BE2C (cell line): ENCODE results near the gene MBD5.

Experiments used
- DNase-seq: peaks from one replicate; pipeline ENCODE4 v3.0.0-alpha.2; 2020
- H3K27me3 ChIP-seq: fragments of 250-450 bp; sonication (Bioruptor Pico); 2 replicates; pipeline ENCODE4 v1.5.1; 2020; ENCODE audit warnings: mild to moderate bottlenecking
- H3K36me3 ChIP-seq: fragments of 250-450 bp; sonication (Bioruptor Pico); 2 replicates; pipeline ENCODE4 v1.5.1; 2020; ENCODE audit warnings: mild to moderate bottlenecking
- H3K4me1 ChIP-seq: fragments of 250-450 bp; sonication (Bioruptor Pico); 2 replicates; pipeline ENCODE4 v1.5.1; 2020
- H3K4me3 ChIP-seq: 2 replicates; pipeline ENCODE4 v1.5.1; 2011; ENCODE audit warnings: low read depth, low read length
- H3K9me3 ChIP-seq: fragments of 250-450 bp; sonication (Bioruptor Pico); 2 replicates; pipeline ENCODE4 v1.5.1; 2020
- CTCF ChIP-seq: IDR thresholded peaks from 2 replicates; pipeline ENCODE4 v1.5.1; 2012; ENCODE audit warnings: mild to moderate bottlenecking, low read depth, low read length

MBD5 gene

DNA sequence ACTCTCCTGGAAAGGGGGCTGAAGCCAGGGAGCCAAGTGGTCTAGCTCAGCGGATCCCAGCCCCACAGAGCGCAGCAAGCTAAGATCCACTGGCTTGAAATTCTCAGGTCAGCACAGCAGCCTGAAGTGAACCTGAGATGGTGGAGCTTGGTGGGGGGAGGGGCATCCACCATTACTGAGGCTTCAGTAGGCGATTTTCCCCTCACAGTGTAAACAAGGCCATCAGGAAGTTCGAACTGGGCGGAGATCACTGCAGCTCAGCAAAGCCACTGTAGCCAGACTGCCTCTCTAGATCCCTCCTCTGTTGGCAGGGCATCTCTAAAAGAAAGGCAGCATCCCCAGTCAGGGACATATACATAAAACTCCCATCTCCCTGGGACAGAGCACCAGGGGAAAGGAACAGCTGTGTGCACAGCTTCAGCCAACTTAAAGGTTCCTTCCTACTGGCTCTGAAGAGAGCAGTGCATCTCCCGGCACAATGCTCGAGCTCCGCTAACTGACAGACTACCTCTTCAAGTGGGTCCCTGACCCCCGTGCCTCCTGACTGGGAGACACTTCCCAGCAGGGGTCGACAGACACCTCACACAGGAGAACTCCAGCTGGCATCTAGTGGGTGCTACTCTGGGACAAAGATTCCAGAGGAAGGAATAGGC, 341.4 kb downstream of the MBD5 start:
- H3K4me3 ChIP-seq: no peak overlapping the region
- no peak for TF ChIP-seq CTCF
- no peaks in the 10 kb centered on the region for H3K9me3 ChIP-seq
- H3K4me1 ChIP-seq: no peaks in the 10 kb centered on the region
- no peaks in the 10 kb centered on the region for H3K27me3 ChIP-seq
- no peaks in the 10 kb centered on the region for H3K36me3 ChIP-seq
- no peak for DNase-seq

DNA sequence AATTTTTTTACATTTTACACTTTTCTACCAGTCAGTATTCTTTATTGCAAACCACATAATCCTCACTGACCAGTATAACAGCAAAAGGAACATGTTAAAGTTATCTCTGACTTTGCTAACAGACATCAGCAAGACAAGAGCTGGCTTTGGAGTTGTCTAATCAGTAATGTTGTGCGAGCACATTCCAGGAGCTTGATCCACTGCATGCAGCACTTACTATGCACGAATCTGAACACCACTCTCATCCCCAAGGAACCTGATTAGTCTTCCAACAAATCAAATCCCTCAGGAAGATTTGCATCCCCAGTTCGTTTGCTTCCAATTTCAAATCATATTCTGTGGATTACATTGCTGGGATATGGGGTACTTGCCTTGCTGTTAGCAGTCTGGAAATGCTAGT, 354.3 kb downstream of the MBD5 start:
- Histone ChIP-seq H3K9me3 (no peaks in the 10 kb centered on the region), H3K27me3 (no peaks in the 10 kb centered on the region), H3K36me3 (no peaks in the 10 kb centered on the region), H3K4me3 (no peak overlapping the region), H3K4me1 (no peaks in the 10 kb centered on the region)
- DNase-seq: no peak
- no peak for TF ChIP-seq CTCF

- TF ChIP-seq CTCF: no peak
- no peak overlapping the region for H3K4me3 ChIP-seq
- no peaks in the 10 kb centered on the region for H3K4me1 ChIP-seq
- no peaks in the 10 kb centered on the region for H3K36me3 ChIP-seq
- no peaks in the 10 kb centered on the region for H3K27me3 ChIP-seq
- no peaks in the 10 kb centered on the region for H3K9me3 ChIP-seq
- no peak for DNase-seq
Measured at GRCh38 chr2:148391324-148391723, 370.4 kb downstream of the MBD5 start.

- Histone ChIP-seq H3K36me3 (no peaks in the 10 kb centered on the region), H3K9me3 (no peaks in the 10 kb centered on the region), H3K4me1 (no peaks in the 10 kb centered on the region), H3K27me3 (no peaks in the 10 kb centered on the region), H3K4me3 (no peak overlapping the region)
- DNase-seq: no peak
- no peak for TF ChIP-seq CTCF
Measured at GRCh38 chr2:148402786-148403185, 381.9 kb downstream of the MBD5 start.

- no peak for TF ChIP-seq CTCF
- Histone ChIP-seq H3K36me3 (no peaks in the 10 kb centered on the region), H3K9me3 (no peaks in the 10 kb centered on the region), H3K4me1 (no peaks in the 10 kb centered on the region), H3K4me3 (no peak overlapping the region), H3K27me3 (no peaks in the 10 kb centered on the region)
- no peak for DNase-seq
Measured at GRCh38 chr2:148410899-148411298, 390.0 kb downstream of the MBD5 start.

GRCh38 chr2:148416248-148416647, 395.4 kb downstream of the MBD5 start:
- Histone ChIP-seq H3K9me3 (no peaks in the 10 kb centered on the region), H3K4me3 (no peak overlapping the region), H3K36me3 (no peaks in the 10 kb centered on the region), H3K4me1 (no peaks in the 10 kb centered on the region), H3K27me3 (no peaks in the 10 kb centered on the region)
- TF ChIP-seq CTCF: no peak
- DNase-seq: no peak
